HG02852 (cell line): Measurements from ENCODE around the gene ADGRD1.

Experiments used
- ATAC-seq: cut with Tn5 transposase; IDR thresholded peaks from one replicate; pipeline ENCODE4 v1.9.1; 2021; ENCODE audit warnings: mild to moderate bottlenecking, moderate library complexity; ENCODE audit not compliant: unreplicated experiment

Gene ADGRD1

DNA sequence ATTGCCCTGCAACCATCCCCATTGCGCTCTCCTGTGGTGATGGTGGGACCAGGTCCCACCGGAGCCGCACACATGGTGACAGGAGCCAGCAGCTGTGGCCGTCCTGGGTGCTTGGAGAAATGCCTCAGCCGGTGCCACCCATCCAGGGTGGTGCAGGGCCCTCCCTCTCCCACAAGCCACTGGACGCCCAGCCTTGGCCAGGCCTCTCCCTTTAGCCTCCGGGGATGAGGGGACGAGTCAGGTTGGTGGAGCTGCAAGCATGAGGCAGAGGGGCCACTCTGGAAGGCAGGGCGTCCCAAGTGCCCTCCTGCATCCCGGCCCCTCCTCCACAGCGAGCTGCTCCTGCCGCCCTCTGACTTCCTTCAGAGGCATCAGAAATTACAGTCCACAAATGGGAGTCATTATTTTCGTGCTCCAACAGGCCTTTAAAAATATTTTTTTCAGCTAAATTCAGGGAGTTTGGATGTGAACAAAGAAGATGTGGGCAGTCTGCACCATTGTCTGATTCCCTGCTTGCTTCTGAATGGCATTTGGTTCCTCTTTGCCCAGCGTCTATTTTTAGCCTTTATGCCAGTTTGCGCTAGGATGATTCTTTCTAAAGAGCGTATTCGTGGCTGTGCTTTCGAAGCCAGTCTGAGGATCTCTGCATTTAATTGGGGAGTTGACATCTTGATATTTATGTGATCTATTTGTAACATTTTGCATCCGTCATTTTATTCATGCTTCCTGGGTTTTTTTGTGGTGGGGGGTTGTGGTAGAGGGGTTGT is 189.4 kb downstream of the ADGRD1 start:
- no peak for ATAC-seq

- ATAC-seq, result no peak
Measured at GRCh38 chr12:131146173-131146675, 192.5 kb downstream of the ADGRD1 start.

DNA sequence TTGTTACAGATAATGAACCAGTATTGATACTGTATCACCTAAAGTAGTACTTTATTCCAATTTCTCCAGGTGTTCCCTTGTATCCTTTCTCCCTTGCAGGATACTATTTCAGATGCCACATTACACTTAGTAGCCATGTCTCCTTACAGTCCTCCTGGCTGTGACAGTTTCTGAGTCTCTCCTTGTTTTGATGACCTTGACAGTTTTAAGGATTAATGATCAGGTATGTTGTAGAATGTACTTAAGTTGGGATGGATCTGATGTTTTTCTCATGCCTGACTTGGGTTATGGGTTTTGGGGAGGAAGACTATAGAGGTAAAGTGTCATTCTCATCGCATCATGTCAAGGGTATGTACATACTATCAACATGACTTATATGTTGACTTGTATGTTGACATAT is 193.6 kb downstream of the ADGRD1 start:
- ATAC-seq, result no peak

DNA sequence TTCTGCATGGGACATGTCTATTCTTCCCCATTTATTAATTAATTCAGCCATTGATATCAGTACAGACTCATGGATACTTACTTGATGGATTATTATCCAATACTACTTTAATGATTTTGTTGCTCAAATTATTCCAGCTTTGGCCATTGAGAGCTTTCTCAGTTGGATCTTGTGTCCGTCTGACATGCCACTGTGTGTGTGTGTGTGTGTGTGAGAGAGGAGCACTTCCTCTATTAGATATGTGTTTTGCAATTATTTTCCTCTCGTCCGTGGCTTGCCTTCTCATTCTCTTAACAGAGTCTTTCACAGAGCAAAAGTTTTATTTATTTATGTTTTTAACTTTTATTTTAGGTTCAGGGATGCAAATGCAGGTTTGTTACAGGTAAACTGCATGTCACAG is 194.2 kb downstream of the ADGRD1 start:
- ATAC-seq, result no peak

DNA sequence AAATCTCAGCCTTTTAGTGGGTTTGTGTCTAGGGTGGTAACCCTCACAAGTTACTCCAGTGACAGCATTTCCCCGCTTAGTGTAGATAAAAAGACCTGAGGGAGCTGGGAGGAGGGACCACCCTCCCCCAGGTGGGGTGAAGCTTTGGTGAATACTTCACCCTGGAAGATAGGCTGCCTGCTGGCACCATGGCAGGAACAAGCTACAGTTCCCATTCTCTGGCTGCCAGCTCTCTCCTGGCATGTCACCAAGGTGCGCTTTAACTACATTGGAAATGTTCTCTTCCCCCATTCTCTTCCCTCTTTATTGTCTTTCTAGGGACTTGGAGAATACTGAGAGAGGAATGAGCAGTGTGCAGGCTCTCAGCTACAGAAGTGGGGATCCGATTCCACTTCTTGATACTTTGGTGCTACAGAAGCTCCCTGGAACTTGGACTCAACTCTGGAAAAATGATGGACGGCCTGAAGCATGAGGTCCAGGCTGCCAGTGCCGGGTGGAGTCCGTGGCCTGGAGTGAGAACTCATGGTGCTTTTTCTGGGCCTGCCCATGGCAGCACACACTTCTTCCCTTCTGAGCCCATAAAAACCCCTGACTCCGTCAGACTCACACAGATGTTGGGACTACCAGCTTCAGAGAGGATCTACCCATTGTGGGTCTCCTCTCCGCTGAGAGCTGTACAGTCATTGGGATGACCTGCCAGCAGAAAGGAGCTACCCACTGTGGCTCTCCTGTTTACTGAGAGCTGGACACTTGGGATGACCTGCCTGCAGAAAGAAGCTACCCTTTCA is 198.0 kb downstream of the ADGRD1 start:
- ATAC-seq, result no peak

GRCh38 chr12:131152587-131152986 is 198.9 kb downstream of the ADGRD1 start:
- no peak for ATAC-seq

GRCh38 chr12:131153016-131153415 is 199.3 kb downstream of the ADGRD1 start:
- ATAC-seq, result no peak

DNA sequence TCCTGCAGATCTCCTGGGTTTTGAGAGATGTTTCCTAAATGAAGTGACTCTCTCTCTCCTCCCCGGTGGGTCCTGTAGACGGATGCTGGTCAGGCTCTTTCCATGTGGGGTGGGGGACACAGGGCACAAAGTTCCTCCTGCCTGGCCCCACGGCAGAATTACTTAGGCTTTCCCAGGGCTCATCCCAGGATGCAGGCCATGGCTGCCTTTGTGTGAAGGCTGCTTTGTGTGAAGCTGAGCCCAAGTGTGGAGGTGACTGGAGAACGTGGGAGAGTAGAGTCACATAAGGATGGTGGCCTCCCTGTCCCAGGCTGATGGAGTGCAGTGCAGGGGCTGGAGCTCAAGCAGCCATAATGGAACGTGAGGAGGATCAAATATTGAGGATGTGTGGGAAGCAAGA is 200.2 kb downstream of the ADGRD1 start:
- ATAC-seq, result no peak

DNA sequence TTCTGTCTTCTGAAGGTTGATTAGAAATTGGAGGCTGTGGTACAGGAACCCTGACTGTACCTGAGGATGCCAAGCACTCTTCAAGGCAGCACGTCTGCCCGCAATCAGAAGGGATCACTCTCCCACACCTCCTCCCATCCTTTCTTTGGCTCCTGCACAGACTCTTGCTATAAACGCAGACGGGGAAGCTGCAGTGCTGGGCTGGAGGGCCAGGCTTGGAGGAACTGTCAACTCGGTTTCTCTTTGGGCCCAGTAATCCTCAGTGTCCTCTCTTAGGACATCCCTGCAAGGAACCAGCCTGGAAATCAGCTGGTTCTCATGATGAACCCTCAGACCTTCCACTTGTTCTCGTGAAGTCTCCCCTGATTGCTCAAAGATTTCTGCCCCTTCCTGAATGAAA is 201.4 kb downstream of the ADGRD1 start:
- ATAC-seq, result no peak

DNA sequence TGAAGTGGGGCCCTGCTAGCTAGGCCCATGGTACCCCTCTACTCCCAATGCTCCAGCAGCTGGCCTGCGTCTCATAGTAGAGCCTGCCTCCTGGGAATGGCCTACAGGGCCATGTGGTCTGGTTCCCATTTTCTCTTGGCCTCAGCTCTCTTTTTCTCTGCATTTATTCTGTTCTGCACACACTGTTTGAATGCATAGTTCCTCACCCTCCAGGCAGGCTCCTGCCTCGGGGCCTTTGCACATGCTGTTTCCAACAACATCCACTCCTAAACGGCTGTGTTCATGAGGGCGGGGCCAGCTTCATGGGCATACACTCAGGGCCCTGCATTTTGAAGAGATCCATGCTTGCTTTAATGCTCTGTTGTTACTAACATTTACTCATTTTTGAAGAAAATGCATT is 204.0 kb downstream of the ADGRD1 start:
- no peak for ATAC-seq

DNA sequence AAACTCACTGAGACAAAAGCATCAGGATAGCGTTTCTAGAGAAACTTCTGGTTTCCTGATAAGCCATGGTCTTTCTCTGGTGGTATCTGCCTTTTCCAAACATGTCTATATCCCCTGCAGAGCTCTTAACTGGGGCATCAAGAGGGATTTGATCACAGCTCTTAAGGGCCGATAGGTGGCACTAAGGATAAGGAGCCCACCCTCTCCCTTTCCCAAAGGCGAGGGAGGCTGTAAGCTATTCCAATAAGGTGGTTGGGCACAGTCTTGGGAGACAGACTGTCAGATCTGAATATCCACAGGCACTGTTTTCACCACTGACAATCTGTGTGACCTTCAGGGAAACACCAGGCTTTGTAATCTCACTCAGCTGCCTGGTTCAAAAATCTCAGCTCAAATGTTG is 206.0 kb downstream of the ADGRD1 start:
- ATAC-seq, result no peak

DNA sequence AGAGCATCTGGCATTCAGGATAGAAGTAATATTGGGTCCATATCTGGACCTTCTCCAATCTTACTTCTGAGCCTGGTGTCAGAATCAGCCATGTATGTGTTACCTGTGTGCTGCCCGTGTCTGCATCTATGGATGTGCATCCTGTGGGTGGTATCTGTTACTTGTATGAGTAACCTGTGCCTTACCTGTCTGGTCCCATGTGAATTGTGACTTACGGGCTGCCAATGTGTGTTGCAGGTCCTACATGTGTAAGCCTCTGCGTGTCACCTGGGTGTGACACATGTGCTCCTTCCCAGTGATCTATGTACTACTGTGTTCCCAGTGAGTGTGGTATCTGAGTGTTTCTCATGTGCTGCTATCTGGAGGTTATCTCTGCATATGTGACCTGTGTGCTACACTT is 208.4 kb downstream of the ADGRD1 start:
- ATAC-seq, result no peak

GRCh38 chr12:131163189-131163738 is 209.6 kb downstream of the ADGRD1 start:
- ATAC-seq, result no peak

DNA sequence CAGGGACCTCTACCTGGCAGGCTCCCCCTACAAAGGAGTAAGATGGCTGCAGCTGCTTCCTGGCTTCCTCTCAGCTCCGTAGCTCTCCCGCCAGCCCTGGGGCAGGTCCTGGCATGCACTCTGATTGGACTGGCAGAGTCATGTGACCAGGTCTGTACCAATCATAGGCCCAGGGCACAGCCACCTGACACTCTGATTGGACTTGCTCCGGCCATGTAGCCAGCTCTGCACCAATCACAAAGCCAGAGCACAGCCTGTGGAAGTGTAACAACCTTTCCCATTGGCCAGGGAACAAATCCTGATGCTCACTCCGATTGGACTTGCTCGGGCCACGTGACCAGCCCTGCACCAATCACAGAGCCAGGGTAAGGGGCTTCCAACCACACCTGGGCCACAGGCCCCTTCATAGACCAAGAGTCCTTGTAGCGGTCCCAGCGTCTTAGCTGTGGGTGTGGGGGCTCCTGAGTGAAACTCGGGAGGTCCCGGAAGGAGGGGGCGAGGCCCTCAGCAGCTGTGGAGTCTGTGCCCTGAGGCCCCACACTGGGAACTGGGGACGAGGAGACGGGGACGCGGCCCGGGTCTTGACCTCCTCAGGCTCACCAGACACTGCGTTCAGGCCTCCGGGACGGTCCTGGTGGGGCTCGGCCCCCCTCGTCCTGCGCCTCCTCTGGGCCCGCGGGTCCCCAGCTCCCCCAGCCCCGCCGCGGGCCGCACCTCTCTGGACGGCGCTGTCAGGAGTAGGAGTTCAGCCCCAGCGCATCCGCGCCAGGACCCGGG is 210.6 kb downstream of the ADGRD1 start:
- no peak for ATAC-seq

- ATAC-seq, result no peak
Measured at GRCh38 chr12:131166717-131167116, 213.0 kb downstream of the ADGRD1 start.

GRCh38 chr12:131167334-131167733 is 213.6 kb downstream of the ADGRD1 start:
- ATAC-seq, result no peak

GRCh38 chr12:131171029-131171428 is 217.3 kb downstream of the ADGRD1 start:
- no peak for ATAC-seq

- no peak for ATAC-seq
Measured at GRCh38 chr12:131174901-131175300, 221.2 kb downstream of the ADGRD1 start.

DNA sequence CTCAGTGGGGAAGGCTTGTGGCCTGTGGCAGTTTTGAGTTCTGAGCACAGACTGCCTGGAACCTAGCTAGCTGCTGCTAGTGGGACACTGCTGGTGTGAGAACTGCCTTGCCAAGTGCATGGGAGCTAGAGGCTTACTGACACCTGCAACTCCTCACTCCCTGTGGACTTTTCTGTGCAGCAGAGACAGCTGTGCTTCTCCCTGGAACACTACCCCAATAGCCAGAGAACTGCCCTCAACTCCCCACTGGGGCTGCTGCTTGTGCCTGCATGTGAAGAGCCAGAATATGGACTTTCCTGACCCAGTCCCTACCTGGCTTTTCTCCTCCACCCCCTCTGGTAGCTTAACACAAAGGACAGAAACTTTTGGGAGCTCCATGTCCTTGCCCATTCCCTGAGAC is 222.6 kb downstream of the ADGRD1 start:
- ATAC-seq, result no peak

DNA sequence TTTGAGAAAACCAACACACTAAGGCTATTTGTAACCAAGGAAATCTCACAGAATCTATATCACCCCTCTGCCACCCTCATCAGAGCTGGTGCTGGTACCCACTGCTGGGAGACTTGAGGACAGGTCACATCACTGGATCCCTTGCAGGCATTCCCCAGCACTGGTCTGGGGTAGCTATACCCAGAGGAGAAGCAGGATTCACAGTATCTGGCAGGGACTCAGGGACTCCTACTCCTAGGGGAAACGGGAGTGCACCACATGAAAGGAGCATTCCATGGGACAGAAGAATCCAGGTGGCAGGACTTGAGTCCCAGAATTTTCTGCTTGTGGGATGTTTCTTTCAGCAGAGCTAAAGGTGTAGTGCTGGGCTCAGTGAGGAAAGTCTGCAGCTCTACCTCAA is 223.2 kb downstream of the ADGRD1 start:
- ATAC-seq, result no peak

GRCh38 chr12:131177599-131177998 is 223.9 kb downstream of the ADGRD1 start:
- no peak for ATAC-seq
